Adrenal gland (tissue), 12 donors: ENCODE measurements around the gene ZSWIM4. TPM values are rescaled to one million over a fixed set of nuclear protein-coding genes. Genes with fewer than 3 reads are reported as not detected.
"Not testable (repeated sequence)": the region's sequence is repeated elsewhere in the genome, so short reads cannot be mapped to it uniquely, and the experiment has no call there.

Experiments used
- DNase-seq, 7 donors: peaks; one replicate each; pipeline ENCODE4 v3.0.0-alpha.2; 2019 to 2020
- H3K27ac ChIP-seq, 5 donors: fragments of 200-600 bp; sonication (generic) in 4 of 5; 1 replicate in 3 of 5; 2 replicates in 2 of 5; pipeline versions ENCODE4 v1.5.1 to v1.8.0; 2016 to 2020; ENCODE audit warnings: mild to moderate bottlenecking in 1 of 5
- H3K27me3 ChIP-seq: fragments of 200-600 bp; 2 replicates; pipeline ENCODE4 v1.8.0; 2021
- H3K36me3 ChIP-seq, 2 donors: fragments of 200-600 bp; replicated peaks in 1 of 2; 1 replicate in 1 of 2; 2 replicates in 1 of 2; pipeline versions ENCODE4 v1.5.1 to v1.8.0; 2018 to 2022
- H3K4me1 ChIP-seq, 2 donors: fragments of 200-600 bp; replicated peaks in 1 of 2; 1 replicate in 1 of 2; 2 replicates in 1 of 2; pipeline versions ENCODE4 v1.5.1 to v1.8.0; 2018 to 2021
- H3K4me3 ChIP-seq, 4 donors: fragments of 200-600 bp; sonication (generic) in 3 of 4; one replicate each; pipeline ENCODE4 v1.5.1; 2016 to 2018
- H3K9me3 ChIP-seq, 3 donors: fragments of 200-600 bp; sonication (generic) in 1 of 3; replicated peaks in 1 of 3; 1 replicate in 2 of 3; 2 replicates in 1 of 3; pipeline versions ENCODE4 v1.5.1 to v1.8.0; 2016 to 2021
- CTCF ChIP-seq, 6 experiments: fragments of 450-650 bp in 4 of 6; fragments of 200-600 bp in 2 of 6; sonication (generic) in 1 of 6; IDR thresholded peaks; 1 replicate in 5 of 6; 2 replicates in 1 of 6; pipeline versions ENCODE4 v1.5.1 to v1.8.0; 2016 to 2021; ENCODE audit warnings: antibody characterized with exemption in 6 of 6, mild to moderate bottlenecking in 2 of 6, moderate library complexity in 1 of 6
- POLR2A ChIP-seq, 2 donors: fragments of 450-650 bp; IDR thresholded peaks; one replicate each; pipeline ENCODE4 v1.6.1; 2017; ENCODE audit warnings: antibody characterized with exemption in 2 of 2, mild to moderate bottlenecking in 2 of 2, moderate library complexity in 1 of 2
- WGBS, 4 donors: extraction: QIAGEN DNeasy Blood & Tissue Kit in 2 of 4; methylation state at CpG; one replicate each; pipeline versions ENCODE4 v1.1.5 to v1.1.7; 2013 to 2017; 5-methylcytosine and 5-hydroxymethylcytosine counted together
- intact Hi-C, 2 donors: fragments of 100-400 bp; cut with DNase I; formaldehyde crosslinking; loops; one replicate each; pipeline versions ENCODE4 v1.14.1 to v1.15.0; 2022 to 2023
- polyA plus RNA-seq, 3 donors: library from polyadenylated mRNA; stranded (reverse); fragments of 200-250 nt in 2 of 3; fragments of 350-450 nt in 1 of 3; fragmentation: Illumina TruSeq in 1 of 3; extraction: RNeasy Lipid Tissue Mini Kit (QIAGEN cat#74804) in 1 of 3; gene quantifications; one replicate each; pipeline ENCODE4 v1.2.3, GENCODE V29; 2013 to 2014
- total RNA-seq, 9 donors: library from RNA; depleted of rRNA in 4 of 9; stranded (reverse); fragments of >200 nt in 4 of 9; fragments of 120-200 nt in 1 of 9; fragmentation: NEBNext Ultra II Directional in 1 of 9; extraction: Animal tissue kit (Norgen Biotek cat#: 25700) in 1 of 9; gene quantifications; one replicate each; pipeline versions ENCODE4 v1.1.0 to v1.2.4, GENCODE V29; 2013 to 2023
- donor health status: healthy with polysubstance abuse.
- donor health status: Bipolar disorder and iron deficiency.
- donor health status: DM: yes; HTN: yes; CAD: no.
- donor health status: DM: no; HTN: no; CAD: no.
- donor health status: DM: no; HTN: no; CAD: no.
- donor health status: DM: yes; HTN: yes; CAD: no.

ZSWIM4 gene
- total and polyA plus RNA-seq, 12 donors = 1.3 to 15.4 (median 9.1) TPM

GRCh38 chr19:13783565-13784500, 11.4 kb upstream of the ZSWIM4 start:
- H3K4me1 ChIP-seq = peaks cover 20 to 28% of the 10 kb centered on the region in 2 donors
- intact Hi-C loops = no loop called here
- H3K36me3 ChIP-seq = peaks cover 0 to 5% of the 10 kb centered on the region in 2 donors
- no peak overlapping the region for H3K27ac ChIP-seq
- TF ChIP-seq CTCF (IDR thresholded peaks at IDR 0.05) = no peak
- TF ChIP-seq POLR2A (IDR thresholded peaks at IDR 0.05) = no peak
- no peaks in the 10 kb centered on the region for H3K27me3 ChIP-seq
- H3K4me3 ChIP-seq = no peak overlapping the region
- no peak for DNase-seq
- no peaks in the 10 kb centered on the region for H3K9me3 ChIP-seq
- WGBS, 4 donors = 77 to 89% (median 83%) methylated on average over 16 to 18 of the region's 18 CpGs

- DNase-seq = peak; percentile 73 to 89 (median 85)
- TF ChIP-seq POLR2A (IDR thresholded peaks at IDR 0.05) (no peak), CTCF (IDR thresholded peaks at IDR 0.05) (peak; percentile 55 to 81 (median 74))
- no peak overlapping the region for H3K4me3 ChIP-seq
- peaks cover 20 to 28% of the 10 kb centered on the region in 2 donors for H3K4me1 ChIP-seq
- intact Hi-C loops = loop anchor here in 1 of 2 donors (5.0 kb wide), 1 partner anchor 77 kb away; no protein-coding TSS in a partner anchor
- H3K9me3 ChIP-seq = no peaks in the 10 kb centered on the region
- H3K27me3 ChIP-seq = no peaks in the 10 kb centered on the region
- H3K27ac ChIP-seq = peak overlapping the region in 1 of 5 donors; percentile 17
- 23 to 33% (median 27%) methylated on average over 11 to 17 of the region's 17 CpGs for WGBS, 4 donors
- H3K36me3 ChIP-seq = no peaks in the 10 kb centered on the region
These were observed 10.4 kb upstream of the ZSWIM4 start for GRCh38 chr19:13784731-13785452.

- TF ChIP-seq POLR2A (IDR thresholded peaks at IDR 0.05) (no peak), CTCF (IDR thresholded peaks at IDR 0.05) (no peak)
- peaks cover 9 to 20% of the 10 kb centered on the region in 2 donors for H3K4me1 ChIP-seq
- intact Hi-C loops = loop anchor here in 1 of 2 donors (5.0 kb wide), 1 partner anchor 73 kb away; no protein-coding TSS in a partner anchor
- H3K27ac ChIP-seq = peak overlapping the region in 2 of 5 donors; percentile 10 to 49
- 36 to 54% (median 49%) methylated on average over 8 of the region's 8 CpGs for WGBS, 4 donors
- H3K36me3 ChIP-seq = no peaks in the 10 kb centered on the region
- H3K9me3 ChIP-seq = no peaks in the 10 kb centered on the region
- H3K4me3 ChIP-seq = no peak overlapping the region
- no peaks in the 10 kb centered on the region for H3K27me3 ChIP-seq
- DNase-seq = no peak
These were observed 6.3 kb upstream of the ZSWIM4 start for GRCh38 chr19:13788991-13789390.

- intact Hi-C loops = no loop called here
- Histone ChIP-seq H3K4me1 (peaks cover 9 to 18% of the 10 kb centered on the region in 2 donors), H3K27ac (no peak overlapping the region)
These were observed 4.9 kb upstream of the ZSWIM4 start for GRCh38 chr19:13790354-13790753.

GRCh38 chr19:13793317-13793716, 1.9 kb upstream of the ZSWIM4 start:
- DNase-seq, H3K4me3 ChIP-seq, H3K27ac ChIP-seq, intact Hi-C loops, H3K27me3 ChIP-seq, H3K9me3 ChIP-seq, H3K36me3 ChIP-seq: not testable (repeated sequence)
- WGBS, 4 donors = 66 to 93% (median 89%) methylated on average over 9 of the region's 9 CpGs
- peaks cover 22 to 37% of the 10 kb centered on the region in 2 donors for H3K4me1 ChIP-seq

More at GRCh38 chr19:13790354-13790753, 4.9 kb upstream of the ZSWIM4 start:
- Histone ChIP-seq H3K27me3 (no peaks in the 10 kb centered on the region), H3K9me3 (no peaks in the 10 kb centered on the region), H3K4me3 (no peak overlapping the region), H3K36me3 (no peaks in the 10 kb centered on the region)
- no peak for DNase-seq
- no peak for TF ChIP-seq CTCF (IDR thresholded peaks at IDR 0.05)
- TF ChIP-seq POLR2A (IDR thresholded peaks at IDR 0.05) = no peak
- WGBS, 4 donors = 71 to 85% (median 76%) methylated on average over 8 of the region's 8 CpGs
